Type B pancreatic cell (in vitro differentiated cells): ENCODE data around the gene STXBP5L. TPM values are rescaled to one million over a fixed set of nuclear protein-coding genes. Genes with fewer than 3 reads are reported as not detected.
"Not testable (repeated sequence)": the region's sequence is repeated elsewhere in the genome, so short reads cannot be mapped to it uniquely, and the experiment has no call there.

Experiments used
- DNase-seq: peaks from one replicate; pipeline ENCODE4 v3.0.0; 2021; ENCODE audit warnings: mixed read lengths; ENCODE audit not compliant: unreplicated experiment; ENCODE audit errors: extremely low spot score
- H3K27ac Mint-ChIP-seq: 2 replicates; pipeline ENCODE4 v1.8.0; 2021; ENCODE audit warnings: mild to moderate bottlenecking, mixed read lengths
- H3K27me3 Mint-ChIP-seq: 2 replicates; pipeline ENCODE4 v1.8.0; 2021; ENCODE audit warnings: mixed read lengths
- H3K36me3 Mint-ChIP-seq: 2 replicates; pipeline ENCODE4 v1.8.0; 2021; ENCODE audit warnings: mixed read lengths
- H3K4me1 Mint-ChIP-seq: one replicate; pipeline ENCODE4 v1.8.0; 2021; ENCODE audit warnings: mixed read lengths; ENCODE audit not compliant: unreplicated experiment
- H3K4me3 Mint-ChIP-seq: 2 replicates; pipeline ENCODE4 v1.8.0; 2021; ENCODE audit warnings: mild to moderate bottlenecking, mixed read lengths
- H3K9me3 Mint-ChIP-seq: 2 replicates; pipeline ENCODE4 v1.8.0; 2021; ENCODE audit warnings: mixed read lengths
- CTCF ChIP-seq: fragments of 200-600 bp; sonication (generic); conservative IDR thresholded peaks from 2 replicates; pipeline ENCODE4 v1.5.0; 2021; ENCODE audit warnings: antibody characterized with exemption, mild to moderate bottlenecking
- total RNA-seq: library from RNA; stranded (reverse); gene quantifications from 2 replicates; pipeline ENCODE4 v1.2.1, GENCODE V29; 2021; ENCODE audit warnings: low replicate concordance

The STXBP5L gene
- total RNA-seq, 1 donor from 2014 or later, result 3.6 TPM

- Mint-ChIP-seq H3K4me3 (no peak overlapping the region), H3K4me1 (no peaks in the 10 kb centered on the region), H3K27me3 (no peaks in the 10 kb centered on the region), H3K27ac (no peak overlapping the region), H3K36me3 (no peaks in the 10 kb centered on the region), H3K9me3 (no peaks in the 10 kb centered on the region)
- DNase-seq, result no peak
- no peak for TF ChIP-seq CTCF
Observed at GRCh38 chr3:121153851-121154250, 245.8 kb downstream of the STXBP5L start.

GRCh38 chr3:121155028-121155427 is 247.0 kb downstream of the STXBP5L start:
- Mint-ChIP-seq H3K27ac (no peak overlapping the region), H3K27me3 (no peaks in the 10 kb centered on the region), H3K4me3 (no peak overlapping the region), H3K36me3 (no peaks in the 10 kb centered on the region), H3K4me1 (no peaks in the 10 kb centered on the region), H3K9me3 (no peaks in the 10 kb centered on the region)
- no peak for DNase-seq
- no peak for TF ChIP-seq CTCF

GRCh38 chr3:121165397-121165837 is 257.4 kb downstream of the STXBP5L start:
- H3K4me1 Mint-ChIP-seq, result no peaks in the 10 kb centered on the region
- H3K27me3 Mint-ChIP-seq, result no peaks in the 10 kb centered on the region
- no peaks in the 10 kb centered on the region for H3K9me3 Mint-ChIP-seq
- TF ChIP-seq CTCF, result no peak
- no peak overlapping the region for H3K4me3 Mint-ChIP-seq
- no peak overlapping the region for H3K27ac Mint-ChIP-seq
- DNase-seq, result no peak
- no peaks in the 10 kb centered on the region for H3K36me3 Mint-ChIP-seq

- Mint-ChIP-seq H3K4me3 (no peak overlapping the region), H3K4me1 (no peaks in the 10 kb centered on the region), H3K27me3 (no peaks in the 10 kb centered on the region), H3K27ac (no peak overlapping the region), H3K9me3 (peaks cover 7% of the 10 kb centered on the region), H3K36me3 (no peaks in the 10 kb centered on the region)
- no peak for TF ChIP-seq CTCF
- no peak for DNase-seq
Observed at GRCh38 chr3:121167374-121168139, 259.6 kb downstream of the STXBP5L start.

- no peak overlapping the region for H3K27ac Mint-ChIP-seq
- H3K9me3 Mint-ChIP-seq, result peaks cover 7% of the 10 kb centered on the region
- no peak for DNase-seq
- no peaks in the 10 kb centered on the region for H3K36me3 Mint-ChIP-seq
- no peaks in the 10 kb centered on the region for H3K4me1 Mint-ChIP-seq
- no peak for TF ChIP-seq CTCF
- H3K4me3 Mint-ChIP-seq, result no peak overlapping the region
- H3K27me3 Mint-ChIP-seq, result no peaks in the 10 kb centered on the region
Observed at GRCh38 chr3:121175083-121175482, 267.1 kb downstream of the STXBP5L start.

- not testable (repeated sequence) for H3K9me3 Mint-ChIP-seq, H3K27me3 Mint-ChIP-seq, H3K4me1 Mint-ChIP-seq, DNase-seq, H3K4me3 Mint-ChIP-seq, H3K27ac Mint-ChIP-seq, H3K36me3 Mint-ChIP-seq
Observed at GRCh38 chr3:121190626-121191025, 282.6 kb downstream of the STXBP5L start.
